SK-N-MC (cell line): ENCODE measurements around the gene SLC3A2.

Experiments used
- EZH2 ChIP-seq: fragments of 200-600 bp; sonication (generic); IDR thresholded peaks from one replicate; pipeline ENCODE4 v1.6.1; 2017; ENCODE audit warnings: antibody characterized with exemption
- FOXP2 ChIP-seq: optimal IDR thresholded peaks from 2 replicates; pipeline ENCODE3; 2011; ENCODE audit warnings: mild to moderate bottlenecking, moderate library complexity; ENCODE audit not compliant: insufficient read depth; ENCODE audit errors: extremely low read length, control extremely low read depth
- POLR2AphosphoS5 ChIP-seq: IDR thresholded peaks from 2 replicates; pipeline ENCODE4 v1.6.1; 2012; ENCODE audit warnings: mild to moderate bottlenecking, low read depth, low read length, borderline replicate concordance

GRCh38 chr11:62882431-62882749 is 1.7 kb downstream of the SLC3A2 start:
- TF ChIP-seq EZH2 = no peak
- no peak for TF ChIP-seq POLR2AphosphoS5
- TF ChIP-seq FOXP2 = no peak
